GM23338 (cell line): ENCODE data around the gene FAM168A. TPM values are rescaled to one million over a fixed set of nuclear protein-coding genes. Genes with fewer than 3 reads are reported as not detected.

Experiments used
- ATAC-seq: fragments of 200-7000 bp; cut with Tn5 transposase; 3 replicates; pipeline ENCODE4 v1.9.1; 2020
- DNase-seq: peaks from one replicate; pipeline ENCODE4 v3.0.0-alpha.2; 2015; ENCODE audit warnings: low spot score
- H2AFZ ChIP-seq: fragments of 200-600 bp; sonication (generic); 2 replicates; pipeline ENCODE4 v1.8.0; 2016; ENCODE audit warnings: antibody characterized with exemption, mild to moderate bottlenecking, moderate library complexity
- H3F3A ChIP-seq: fragments of 200-600 bp; sonication (generic); replicated peaks from 2 replicates; pipeline ENCODE4 v1.8.0; 2017; ENCODE audit warnings: antibody characterized with exemption, mixed run types, low read depth
- H3K27ac ChIP-seq: fragments of 200-600 bp; sonication (generic); 2 replicates; pipeline ENCODE4 v1.6.1; 2016; ENCODE audit warnings: low read depth
- H3K27me3 ChIP-seq: fragments of 200-600 bp; sonication (generic); 2 replicates; pipeline ENCODE4 v1.8.0; 2016; ENCODE audit warnings: mild to moderate bottlenecking, mixed run types, moderate library complexity; ENCODE audit not compliant: insufficient read depth
- H3K36me3 ChIP-seq: fragments of 200-600 bp; sonication (generic); 2 replicates; pipeline ENCODE4 v1.8.0; 2016; ENCODE audit warnings: mild to moderate bottlenecking; ENCODE audit not compliant: insufficient read depth
- H3K4me1 ChIP-seq: fragments of 200-600 bp; sonication (generic); 2 replicates; pipeline ENCODE4 v1.8.0; 2016; ENCODE audit warnings: mild to moderate bottlenecking, moderate library complexity; ENCODE audit not compliant: insufficient read depth
- H3K4me2 ChIP-seq: fragments of 200-600 bp; sonication (generic); 2 replicates; pipeline ENCODE4 v1.7.1; 2017; ENCODE audit warnings: mixed run types
- H3K4me3 ChIP-seq: fragments of 200-600 bp; sonication (generic); 2 replicates; pipeline ENCODE4 v1.6.1; 2016; ENCODE audit warnings: mixed run types
- H3K79me2 ChIP-seq: fragments of 200-600 bp; sonication (generic); replicated peaks from 2 replicates; pipeline ENCODE4 v1.8.0; 2017; ENCODE audit warnings: mild to moderate bottlenecking; ENCODE audit not compliant: insufficient read depth
- H3K9me2 ChIP-seq: fragments of 200-600 bp; sonication (generic); 2 replicates; pipeline ENCODE4 v1.8.0; 2017; ENCODE audit not compliant: insufficient read depth
- H4K20me1 ChIP-seq: fragments of 200-600 bp; sonication (generic); replicated peaks from 2 replicates; pipeline ENCODE4 v1.8.0; 2017; ENCODE audit warnings: mild to moderate bottlenecking; ENCODE audit not compliant: insufficient read depth
- H3K27ac Mint-ChIP-seq: 2 replicates; pipeline ENCODE4 v1.8.0; 2020; ENCODE audit warnings: inconsistent platforms, mild to moderate bottlenecking, moderate library complexity, mixed read lengths
- H3K27me3 Mint-ChIP-seq: 3 replicates; pipeline ENCODE4 v1.8.0; 2022; ENCODE audit warnings: low read depth, mild to moderate bottlenecking, moderate library complexity, mixed read lengths, inconsistent platforms; ENCODE audit not compliant: insufficient read depth, poor library complexity
- H3K36me3 Mint-ChIP-seq: 3 replicates; pipeline ENCODE4 v1.8.0; 2021; ENCODE audit warnings: low read depth, mild to moderate bottlenecking, inconsistent platforms, moderate library complexity, mixed read lengths
- H3K4me1 Mint-ChIP-seq: 3 replicates; pipeline ENCODE4 v1.8.0; 2020; ENCODE audit warnings: mild to moderate bottlenecking, inconsistent platforms, mixed read lengths
- H3K4me3 Mint-ChIP-seq: 3 replicates; pipeline ENCODE4 v1.8.0; 2021; ENCODE audit warnings: moderate library complexity, mild to moderate bottlenecking, inconsistent platforms, mixed read lengths
- H3K9me3 Mint-ChIP-seq: 3 replicates; pipeline ENCODE4 v1.8.0; 2020; ENCODE audit warnings: moderate library complexity, mild to moderate bottlenecking, inconsistent platforms, mixed read lengths
- CREB1 ChIP-seq: fragments of 250-450 bp; sonication (Bioruptor Pico); IDR thresholded peaks from 2 replicates; pipeline ENCODE4 v1.5.0; 2020; ENCODE audit warnings: low read depth, mild to moderate bottlenecking, moderate library complexity
- EZH2phosphoT487 ChIP-seq: fragments of 200-600 bp; sonication (generic); IDR thresholded peaks from one replicate; pipeline ENCODE4 v1.8.1; 2018; ENCODE audit warnings: antibody characterized with exemption; ENCODE audit not compliant: unreplicated experiment
- JUNB ChIP-seq: IDR thresholded peaks from one replicate; pipeline ENCODE4 v1.6.1; 2016; ENCODE audit warnings: antibody characterized with exemption; ENCODE audit not compliant: unreplicated experiment
- NANOG ChIP-seq: IDR thresholded peaks from 2 replicates; pipeline ENCODE4 v1.6.1; 2016; ENCODE audit warnings: antibody characterized with exemption, borderline replicate concordance
- POLR2AphosphoS5 ChIP-seq: IDR thresholded peaks from 2 replicates; pipeline ENCODE4 v1.6.1; 2016; ENCODE audit warnings: antibody characterized with exemption, low read depth
- REST ChIP-seq: IDR thresholded peaks from one replicate; pipeline ENCODE4 v1.6.1; 2018; ENCODE audit warnings: antibody characterized with exemption; ENCODE audit not compliant: unreplicated experiment
- STAT1 ChIP-seq: IDR thresholded peaks from one replicate; pipeline ENCODE4 v1.6.1; 2016; ENCODE audit warnings: antibody characterized with exemption; ENCODE audit not compliant: unreplicated experiment
- ZNF114 ChIP-seq: fragments of 250-450 bp; sonication (Bioruptor Pico); IDR thresholded peaks from 2 replicates; pipeline ENCODE4 v1.5.0; 2020; ENCODE audit warnings: mild to moderate bottlenecking, moderate library complexity
- ZNF462 ChIP-seq: fragments of 250-450 bp; sonication (Bioruptor Pico); IDR thresholded peaks from 2 replicates; pipeline ENCODE4 v1.5.0; 2020; ENCODE audit warnings: mild to moderate bottlenecking, moderate library complexity
- polyA plus RNA-seq: library from polyadenylated mRNA; unstranded; fragments of >200 nt; fragmentation: Nextera tagmentation; extraction: Ambion mirVana; gene quantifications from 2 replicates; pipeline ENCODE4 v1.2.1, GENCODE V29; 2016
- total RNA-seq: library from RNA; depleted of rRNA; stranded (reverse); fragments of >200 nt; shearing (Covaris generic); gene quantifications from 2 replicates; pipeline ENCODE4 v1.2.3, GENCODE V29; 2014
- TF ChIP-seq, protein P1 (sequence below), 2 experiments: fragments of 200-600 bp in 1 of 2; sonication (generic) in 1 of 2; conservative IDR thresholded peaks; 2 replicates each; pipeline versions ENCODE4 v1.5.1 to v1.6.1; 2016 to 2017; ENCODE audit warnings: antibody characterized with exemption in 2 of 2, low read depth in 2 of 2, mild to moderate bottlenecking in 2 of 2, moderate library complexity in 1 of 2
- TF ChIP-seq, protein P2 (sequence below): IDR thresholded peaks from 2 replicates; pipeline ENCODE4 v1.6.1; 2016; ENCODE audit warnings: antibody characterized with exemption

Gene FAM168A
- total and polyA plus RNA-seq, 2 experiments from 2014 or later: 8.0 to 20.3 TPM

DNA sequence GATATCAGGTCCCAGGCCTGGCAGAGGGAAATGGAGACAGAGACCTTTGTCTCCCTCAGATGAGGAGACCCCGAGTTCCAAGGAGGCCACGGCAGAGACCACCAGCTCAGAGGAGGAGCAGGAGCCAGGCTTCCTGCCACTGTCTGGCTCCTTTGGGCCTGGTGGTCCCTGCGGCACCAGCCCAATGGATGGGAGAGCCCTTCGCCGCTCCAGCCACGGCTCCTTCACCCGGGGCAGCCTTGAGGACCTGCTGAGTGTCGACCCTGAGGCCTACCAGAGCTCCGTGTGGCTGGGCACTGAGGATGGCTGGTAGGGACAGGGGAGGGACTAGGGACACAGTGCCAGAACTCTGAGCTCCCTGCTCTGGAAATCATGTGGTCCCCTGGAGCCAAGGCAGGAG, 234.8 kb downstream of the FAM168A start:
- no peaks in the 10 kb centered on the region for H3K36me3 Mint-ChIP-seq
- H2AFZ ChIP-seq: no peak overlapping the region
- 0 out of 2 replicates have a peak, but pooled peaks cover 13% of the 10 kb centered on the region for H3F3A ChIP-seq
- peaks cover 6% of the 10 kb centered on the region; the same call in 1 of the 2 replicates for H3K4me1 ChIP-seq
- H3K27ac Mint-ChIP-seq: no peak overlapping the region
- H4K20me1 ChIP-seq: peaks cover 5% of the 10 kb centered on the region
- peaks cover 10% of the 10 kb centered on the region for H3K27me3 Mint-ChIP-seq
- H3K79me2 ChIP-seq: no peaks in the 10 kb centered on the region
- H3K4me3 Mint-ChIP-seq: no peak overlapping the region
- H3K36me3 ChIP-seq: no peaks in the 10 kb centered on the region
- peaks cover 5% of the 10 kb centered on the region; the same call in 2 of the 3 replicates for H3K4me1 Mint-ChIP-seq
- no peak for ATAC-seq
- TF ChIP-seq, protein P1, sequence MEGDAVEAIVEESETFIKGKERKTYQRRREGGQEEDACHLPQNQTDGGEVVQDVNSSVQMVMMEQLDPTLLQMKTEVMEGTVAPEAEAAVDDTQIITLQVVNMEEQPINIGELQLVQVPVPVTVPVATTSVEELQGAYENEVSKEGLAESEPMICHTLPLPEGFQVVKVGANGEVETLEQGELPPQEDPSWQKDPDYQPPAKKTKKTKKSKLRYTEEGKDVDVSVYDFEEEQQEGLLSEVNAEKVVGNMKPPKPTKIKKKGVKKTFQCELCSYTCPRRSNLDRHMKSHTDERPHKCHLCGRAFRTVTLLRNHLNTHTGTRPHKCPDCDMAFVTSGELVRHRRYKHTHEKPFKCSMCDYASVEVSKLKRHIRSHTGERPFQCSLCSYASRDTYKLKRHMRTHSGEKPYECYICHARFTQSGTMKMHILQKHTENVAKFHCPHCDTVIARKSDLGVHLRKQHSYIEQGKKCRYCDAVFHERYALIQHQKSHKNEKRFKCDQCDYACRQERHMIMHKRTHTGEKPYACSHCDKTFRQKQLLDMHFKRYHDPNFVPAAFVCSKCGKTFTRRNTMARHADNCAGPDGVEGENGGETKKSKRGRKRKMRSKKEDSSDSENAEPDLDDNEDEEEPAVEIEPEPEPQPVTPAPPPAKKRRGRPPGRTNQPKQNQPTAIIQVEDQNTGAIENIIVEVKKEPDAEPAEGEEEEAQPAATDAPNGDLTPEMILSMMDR (conservative IDR thresholded peaks at IDR 0.05; ENCODE audit: low read depth in 2 of 2): no peak
- TF ChIP-seq ZNF462 (CRISPR knock-in tag): no peak
- no peak for TF ChIP-seq REST
- TF ChIP-seq STAT1: no peak
- TF ChIP-seq JUNB: no peak
- TF ChIP-seq CREB1 (CRISPR knock-in tag): no peak
- TF ChIP-seq POLR2AphosphoS5: no peak
- TF ChIP-seq ZNF114: no peak
- TF ChIP-seq NANOG: no peak
- TF ChIP-seq, protein P2, sequence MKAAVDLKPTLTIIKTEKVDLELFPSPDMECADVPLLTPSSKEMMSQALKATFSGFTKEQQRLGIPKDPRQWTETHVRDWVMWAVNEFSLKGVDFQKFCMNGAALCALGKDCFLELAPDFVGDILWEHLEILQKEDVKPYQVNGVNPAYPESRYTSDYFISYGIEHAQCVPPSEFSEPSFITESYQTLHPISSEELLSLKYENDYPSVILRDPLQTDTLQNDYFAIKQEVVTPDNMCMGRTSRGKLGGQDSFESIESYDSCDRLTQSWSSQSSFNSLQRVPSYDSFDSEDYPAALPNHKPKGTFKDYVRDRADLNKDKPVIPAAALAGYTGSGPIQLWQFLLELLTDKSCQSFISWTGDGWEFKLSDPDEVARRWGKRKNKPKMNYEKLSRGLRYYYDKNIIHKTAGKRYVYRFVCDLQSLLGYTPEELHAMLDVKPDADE: no peak
- TF ChIP-seq EZH2phosphoT487: no peak
- H3K27me3 ChIP-seq: no peaks in the 10 kb centered on the region
- no peak overlapping the region for H3K27ac ChIP-seq
- no peak overlapping the region for H3K4me3 ChIP-seq
- no peaks in the 10 kb centered on the region for H3K9me2 ChIP-seq
- no peak for DNase-seq
- H3K9me3 Mint-ChIP-seq: no peaks in the 10 kb centered on the region; the same call in 2 of the 3 replicates
- H3K4me2 ChIP-seq: no peak overlapping the region
